H1 (cell line): ENCODE results near the gene GPC1. TPM values are rescaled to one million over a fixed set of nuclear protein-coding genes. Genes with fewer than 3 reads are reported as not detected.

Experiments used
- CTCF ChIA-PET: fragments of 300-600 bp; sonication (Branson Sonifier 250); formaldehyde crosslinking; loops from one replicate; lab custom pipeline; 2021; ENCODE audit not compliant: partially characterized antibody; lab: Charles Lee
- POLR2A ChIA-PET: fragments of 300-600 bp; sonication (Branson Sonifier 250); formaldehyde crosslinking; loops from one replicate; lab custom pipeline; 2021; ENCODE audit warnings: inconsistent platforms; ENCODE audit not compliant: partially characterized antibody; lab: Charles Lee
- DNase-seq, 2 experiments: peaks; one replicate each; pipeline versions ENCODE4 v3.0.0 to v3.0.0-alpha.2; 2010 to 2022; ENCODE audit warnings: low spot score in 2 of 2, low read depth in 1 of 2, mixed read lengths in 1 of 2
- FAIRE-seq: peaks from 2 replicates; lab custom pipeline; 2011; peaks lifted over from hg19 to GRCh38; lab: Jason Lieb, UNC
- H2AFZ ChIP-seq: 2 replicates; pipeline ENCODE4 v1.8.1; 2012; ENCODE audit warnings: low read length, inconsistent platforms
- H2AK5ac ChIP-seq: 2 replicates; pipeline ENCODE4 v1.6.1; 2013; ENCODE audit warnings: low read depth, low read length
- H2BK120ac ChIP-seq: replicated peaks from 2 replicates; pipeline ENCODE3; 2013; ENCODE audit warnings: low read depth, low read length, inconsistent platforms
- H2BK12ac ChIP-seq: 2 replicates; pipeline ENCODE4 v1.6.1; 2013; ENCODE audit warnings: low read depth, low read length
- H2BK15ac ChIP-seq: 2 replicates; pipeline ENCODE4 v1.6.1; 2013; ENCODE audit warnings: low read length
- H2BK20ac ChIP-seq: 2 replicates; pipeline ENCODE4 v1.6.1; 2013; ENCODE audit warnings: low read length
- H2BK5ac ChIP-seq: 2 replicates; pipeline ENCODE4 v1.6.1; 2013; ENCODE audit warnings: low read depth, low read length
- H3K14ac ChIP-seq: 2 replicates; pipeline ENCODE4 v1.6.1; 2013; ENCODE audit warnings: inconsistent platforms; ENCODE audit not compliant: insufficient read length
- H3K18ac ChIP-seq: 2 replicates; pipeline ENCODE4 v1.6.1; 2013; ENCODE audit warnings: low read length; ENCODE audit errors: extremely low read depth
- H3K23ac ChIP-seq: 2 replicates; pipeline ENCODE4 v1.6.1; 2013; ENCODE audit warnings: inconsistent platforms; ENCODE audit not compliant: insufficient read length
- H3K23me2 ChIP-seq: 2 replicates; pipeline ENCODE4 v1.6.1; 2013; ENCODE audit warnings: low read depth, low read length
- H3K27ac ChIP-seq: 2 replicates; pipeline ENCODE4 v1.6.1; 2011; ENCODE audit warnings: low read depth, low read length, inconsistent platforms
- H3K27me3 ChIP-seq, 4 experiments: replicated peaks in 1 of 4; 1 replicate in 1 of 4; 2 replicates in 3 of 4; pipeline versions ENCODE4 v1.6.1 to v1.8.1; 2011 to 2013; ENCODE audit warnings: low read length in 3 of 4, mild to moderate bottlenecking in 3 of 4, inconsistent platforms in 2 of 4, mixed read lengths in 2 of 4, moderate library complexity in 1 of 4; ENCODE audit not compliant: control insufficient read depth in 3 of 4, insufficient read depth in 3 of 4; ENCODE audit errors: extremely low read depth in 1 of 4
- H3K36me3 ChIP-seq, 4 experiments: 2 replicates each; pipeline versions ENCODE4 v1.6.1 to v1.8.1; 2011 to 2013; ENCODE audit warnings: mild to moderate bottlenecking in 4 of 4, low read length in 3 of 4, moderate library complexity in 2 of 4, control low read depth in 1 of 4, inconsistent platforms in 1 of 4; ENCODE audit not compliant: insufficient read depth in 4 of 4, control insufficient read depth in 2 of 4
- H3K4ac ChIP-seq: replicated peaks from 2 replicates; pipeline ENCODE3; 2013; ENCODE audit warnings: low read length, low read depth, mixed read lengths, inconsistent platforms; ENCODE audit not compliant: insufficient read length
- H3K4me1 ChIP-seq, 4 experiments: replicated peaks in 1 of 4; 1 replicate in 1 of 4; 2 replicates in 3 of 4; pipeline versions ENCODE4 v1.6.1 to v1.8.1; 2011 to 2013; ENCODE audit warnings: low read length in 3 of 4, inconsistent platforms in 2 of 4, mixed read lengths in 1 of 4; ENCODE audit not compliant: insufficient read depth in 4 of 4, control insufficient read depth in 3 of 4
- H3K4me2 ChIP-seq, 2 experiments: 2 replicates each; pipeline versions ENCODE4 v1.6.1 to v1.8.1; 2011 to 2013; ENCODE audit warnings: low read depth in 2 of 2, low read length in 2 of 2, control low read depth in 1 of 2, inconsistent platforms in 1 of 2, mild to moderate bottlenecking in 1 of 2; ENCODE audit not compliant: insufficient read depth in 1 of 2
- H3K4me3 ChIP-seq, 4 experiments: fragments of 200-600, 300-600 bp in 1 of 4; sonication (generic), shearing (Covaris generic), sonication (Bioruptor Twin) in 1 of 4; 2 replicates each; pipeline versions ENCODE4 v1.5.1 to v1.8.1; 2011 to 2016; ENCODE audit warnings: low read length in 4 of 4, low read depth in 3 of 4, control low read depth in 2 of 4, inconsistent platforms in 2 of 4, mild to moderate bottlenecking in 2 of 4, mixed read lengths in 1 of 4, moderate library complexity in 1 of 4; ENCODE audit not compliant: insufficient read depth in 2 of 4; ENCODE audit errors: extremely low read depth in 1 of 4
- H3K56ac ChIP-seq: replicated peaks from 2 replicates; pipeline ENCODE3; 2013; ENCODE audit warnings: low read depth, mild to moderate bottlenecking, mixed read lengths, low read length, inconsistent platforms; ENCODE audit not compliant: insufficient read length
- H3K79me1 ChIP-seq: 2 replicates; pipeline ENCODE4 v1.6.1; 2013; ENCODE audit warnings: low read depth, low read length, control low read depth
- H3K79me2 ChIP-seq, 2 experiments: 2 replicates each; pipeline versions ENCODE4 v1.6.1 to v1.8.1; 2012 to 2013; ENCODE audit warnings: low read length in 2 of 2, mild to moderate bottlenecking in 2 of 2, inconsistent platforms in 1 of 2; ENCODE audit not compliant: insufficient read depth in 2 of 2, control insufficient read depth in 1 of 2
- H3K9ac ChIP-seq, 4 experiments: replicated peaks in 1 of 4; 1 replicate in 1 of 4; 2 replicates in 3 of 4; pipeline versions ENCODE4 v1.6.1 to v1.8.1; 2011 to 2013; ENCODE audit warnings: low read depth in 3 of 4, low read length in 3 of 4, control low read depth in 2 of 4, mild to moderate bottlenecking in 2 of 4, moderate library complexity in 2 of 4, inconsistent platforms in 1 of 4; ENCODE audit errors: extremely low read depth in 1 of 4
- H3K9me3 ChIP-seq, 2 experiments: 2 replicates each; pipeline versions ENCODE4 v1.6.1 to v1.8.1; 2012 to 2013; ENCODE audit warnings: mild to moderate bottlenecking in 2 of 2, moderate library complexity in 2 of 2, control low read depth in 1 of 2, inconsistent platforms in 1 of 2, low read depth in 1 of 2, low read length in 1 of 2, mixed read lengths in 1 of 2; ENCODE audit not compliant: insufficient read depth in 2 of 2
- H4K20me1 ChIP-seq, 2 experiments: replicated peaks in 1 of 2; 2 replicates each; pipeline versions ENCODE3 to v1.8.1; 2011 to 2013; ENCODE audit warnings: inconsistent platforms in 2 of 2, low read length in 2 of 2, mild to moderate bottlenecking in 1 of 2; ENCODE audit not compliant: insufficient read depth in 2 of 2, control insufficient read depth in 1 of 2
- H4K5ac ChIP-seq: 2 replicates; pipeline ENCODE4 v1.6.1; 2013; ENCODE audit warnings: low read length, low read depth, mixed read lengths, inconsistent platforms; ENCODE audit not compliant: insufficient read length
- H4K8ac ChIP-seq: 2 replicates; pipeline ENCODE4 v1.8.0; 2013; ENCODE audit warnings: mild to moderate bottlenecking, moderate library complexity, low read length, inconsistent platforms; ENCODE audit not compliant: insufficient read depth; ENCODE audit errors: extremely low read depth
- H4K91ac ChIP-seq: replicated peaks from 2 replicates; pipeline ENCODE3; 2013; ENCODE audit warnings: low read length, mixed read lengths, inconsistent platforms; ENCODE audit not compliant: insufficient read length
- CBX8 ChIP-seq: fragments of 300-800, 300-1000 bp; sonication (generic); IDR thresholded peaks from 2 replicates; pipeline ENCODE4 v1.7.1; 2016; ENCODE audit warnings: low read depth, low read length, borderline replicate concordance
- CEBPB ChIP-seq: IDR thresholded peaks from 2 replicates; pipeline ENCODE4 v1.6.1; 2012; ENCODE audit warnings: low read depth, low read length
- CHD1 ChIP-seq: IDR thresholded peaks from 2 replicates; pipeline ENCODE4 v1.6.1; 2012; ENCODE audit warnings: low read depth, low read length, improper control_type of control experiment
- EP300 ChIP-seq, 2 experiments: IDR thresholded peaks; 1 replicate in 1 of 2; 2 replicates in 1 of 2; pipeline ENCODE4 v1.6.1; 2011 to 2012; ENCODE audit warnings: low read depth in 2 of 2, low read length in 2 of 2, mild to moderate bottlenecking in 2 of 2, borderline replicate concordance in 1 of 2, inconsistent platforms in 1 of 2, moderate library complexity in 1 of 2
- EZH2 ChIP-seq: fragments of 200-600 bp; sonication (generic); IDR thresholded peaks from 2 replicates; pipeline ENCODE4 v1.7.1; 2012; ENCODE audit warnings: low read depth, mild to moderate bottlenecking, moderate library complexity, low read length, inconsistent platforms; ENCODE audit not compliant: severe bottlenecking
- JUND ChIP-seq: IDR thresholded peaks from 2 replicates; pipeline ENCODE4 v1.6.1; 2011; ENCODE audit warnings: mild to moderate bottlenecking, improper control_type of control experiment, low read length
- POLR2A ChIP-seq, 2 experiments: IDR thresholded peaks; 1 replicate in 1 of 2; 2 replicates in 1 of 2; pipeline ENCODE4 v1.6.1; 2011; ENCODE audit warnings: low read depth in 2 of 2, low read length in 2 of 2, mild to moderate bottlenecking in 2 of 2; ENCODE audit errors: control extremely low read depth in 1 of 2
- RAD21 ChIP-seq, 2 experiments: IDR thresholded peaks in 1 of 2; conservative IDR thresholded peaks in 1 of 2; 2 replicates each; pipeline ENCODE4 v1.6.1; 2011; ENCODE audit warnings: low read depth in 2 of 2, low read length in 2 of 2, improper control_type of control experiment in 1 of 2, inconsistent platforms in 1 of 2, mild to moderate bottlenecking in 1 of 2, moderate library complexity in 1 of 2
- RBBP5 ChIP-seq: IDR thresholded peaks from 2 replicates; pipeline ENCODE4 v1.7.1; 2012; ENCODE audit warnings: low read depth, mild to moderate bottlenecking, inconsistent platforms, low read length, moderate library complexity, borderline replicate concordance
- RFX5 ChIP-seq: IDR thresholded peaks from 2 replicates; pipeline ENCODE4 v1.6.1; 2011; ENCODE audit warnings: low read depth, low read length, improper control_type of control experiment, borderline replicate concordance
- SP1 ChIP-seq: IDR thresholded peaks from 2 replicates; pipeline ENCODE4 v1.6.1; 2011; ENCODE audit warnings: low read depth, low read length
- SRF ChIP-seq: IDR thresholded peaks from 2 replicates; pipeline ENCODE4 v1.6.1; 2011; ENCODE audit warnings: mild to moderate bottlenecking, low read depth, low read length, moderate library complexity
- TCF12 ChIP-seq: IDR thresholded peaks from 2 replicates; pipeline ENCODE4 v1.6.1; 2011; ENCODE audit warnings: low read depth, mild to moderate bottlenecking, low read length
- WGBS, 2 experiments: shearing (Covaris generic) in 1 of 2; methylation state at CpG; one replicate each; pipeline versions ENCODE4 v1.1.6 to v1.1.7; 2013 to 2015; ENCODE audit warnings: low lambda C conversion rate in 2 of 2, mixed read lengths in 2 of 2, inconsistent platforms in 1 of 2, low coverage in 1 of 2, missing lambda C conversion rate in 1 of 2; ENCODE audit not compliant: insufficient replicate concordance in 2 of 2, insufficient coverage in 1 of 2, insufficient read length in 1 of 2; ENCODE audit errors: extremely low coverage in 1 of 2, missing lambda C conversion rate in 1 of 2; 5-methylcytosine and 5-hydroxymethylcytosine counted together
- polyA plus RNA-seq, 7 experiments: library from polyadenylated mRNA; depleted of rRNA in 3 of 7; stranded (reverse) in 5 of 7; unstranded in 2 of 7; fragments of >200 nt in 5 of 7; fragments of 200-250 nt in 2 of 7; gene quantifications; 1 replicate in 5 of 7; 2 replicates in 1 of 7; 4 replicates in 1 of 7; pipeline versions ENCODE4 v1.2.1 to v1.2.3, GENCODE V29; 2011 to 2013; ENCODE audit warnings: missing spikeins in 2 of 7, mixed read lengths in 2 of 7
- total RNA-seq: library from RNA; stranded (reverse); fragmentation: NEBNext Ultra II Directional; extraction: Animal tissue kit (Norgen Biotek cat#: 25700); gene quantifications from 2 replicates; pipeline ENCODE4 v1.2.1, GENCODE V29; 2021

Gene GPC1
- total and polyA plus RNA-seq, 2 of the 8 experiments (the other 6 are each of a cell fraction or from before 2014, with no cell fraction given), result 21.9 to 28.3 TPM

- CTCF ChIA-PET, result interaction anchor here (2.1 kb wide), 1 partner anchor 8 kb away, joined by 6 read pairs; no protein-coding TSS in a partner anchor
- Histone ChIP-seq H4K91ac (no peak overlapping the region), H3K56ac (no peak overlapping the region), H3K4me2 (no peak overlapping the region), H3K27ac (no peak overlapping the region), H2BK5ac (no peak overlapping the region), H3K23me2 (peaks cover 4% of the 10 kb centered on the region; the same call in 1 of the 2 replicates), H4K8ac (no peak overlapping the region), H3K23ac (no peak overlapping the region), H2BK120ac (no peak overlapping the region), H2AK5ac (no peak overlapping the region), H3K18ac (no peak overlapping the region), H3K79me1 (no peaks in the 10 kb centered on the region), H3K4me1 (no peaks in the 10 kb centered on the region), H3K14ac (no peak overlapping the region), H2BK20ac (no peak overlapping the region), H3K36me3 (peaks cover 0 to 13% (median 5%) of the 10 kb centered on the region in 4 experiments; a peak in 5 of 8 replicates), H4K20me1 (peaks cover 0 to 11% of the 10 kb centered on the region in 2 experiments), H2BK15ac (no peak overlapping the region), H3K9me3 (no peaks in the 10 kb centered on the region), H2AFZ (no peak overlapping the region), H3K4me3 (no peak overlapping the region), H2BK12ac (no peak overlapping the region), H3K4ac (no peak overlapping the region), H3K79me2 (no peaks in the 10 kb centered on the region), H3K9ac (no peak overlapping the region), H3K27me3 (peaks cover 0 to 3% (median under 1%) of the 10 kb centered on the region in 4 experiments; a peak in 1 of 7 replicates), H4K5ac (no peak overlapping the region)
- FAIRE-seq (no peak), DNase-seq (no peak)
- WGBS, 2 experiments, result 89% methylated on average over 23 of the region's 28 CpGs; no CpG with 5 or more reads in 1 of the 2 experiments
- POLR2A ChIA-PET, result no interaction called here
- TF ChIP-seq CEBPB (no peak), EZH2 (no peak), JUND (no peak), TCF12 (no peak), RAD21 (IDR thresholded peaks at IDR 0.05 in 1 of 2, conservative IDR thresholded peaks at IDR 0.05 in 1 of 2; ENCODE audit: low read depth in 2 of 2, low read length in 2 of 2) (no peak), CHD1 (no peak), POLR2A (IDR thresholded peaks at IDR 0.05; ENCODE audit: control extremely low read depth in 1 of 2, low read depth in 2 of 2, low read length in 2 of 2) (no peak), RFX5 (no peak), EP300 (IDR thresholded peaks at IDR 0.05; ENCODE audit: borderline replicate concordance in 1 of 2, low read depth in 2 of 2, low read length in 2 of 2) (no peak), CBX8 (no peak), RBBP5 (no peak), SRF (no peak), SP1 (no peak)
Measured at GRCh38 chr2:240465765-240466578, 30.5 kb downstream of the GPC1 start.
